H9 (cell line): Measurements from ENCODE around the gene PIAS4. TPM values are rescaled to one million over a fixed set of nuclear protein-coding genes. Genes with fewer than 3 reads are reported as not detected.

Experiments used
- DNase-seq: peaks from one replicate; pipeline ENCODE4 v3.0.0-alpha.2; 2017
- H2AFZ ChIP-seq: one replicate; pipeline ENCODE4 v1.6.1; 2013; ENCODE audit warnings: mild to moderate bottlenecking, low read length, control low read depth, moderate library complexity
- H2AK5ac ChIP-seq: 2 replicates; pipeline ENCODE4 v1.6.1; 2013; ENCODE audit warnings: low read length, control low read depth, mixed read lengths; ENCODE audit not compliant: insufficient read length
- H2BK120ac ChIP-seq: one replicate; pipeline ENCODE4 v1.6.1; 2013; ENCODE audit warnings: low read depth, mild to moderate bottlenecking, low read length, control low read depth, inconsistent platforms; ENCODE audit not compliant: poor library complexity, severe bottlenecking
- H2BK12ac ChIP-seq: 2 replicates; pipeline ENCODE4 v1.6.1; 2013; ENCODE audit warnings: low read length, control low read depth, mixed read lengths, low read depth; ENCODE audit not compliant: insufficient read length
- H2BK15ac ChIP-seq: 2 replicates; pipeline ENCODE4 v1.6.1; 2013; ENCODE audit warnings: low read depth, low read length, control low read depth
- H2BK20ac ChIP-seq: one replicate; pipeline ENCODE4 v1.6.1; 2013; ENCODE audit warnings: low read depth, mild to moderate bottlenecking, low read length, control low read depth, inconsistent platforms; ENCODE audit not compliant: poor library complexity, severe bottlenecking
- H2BK5ac ChIP-seq: 2 replicates; pipeline ENCODE4 v1.6.1; 2013; ENCODE audit warnings: low read length, control low read depth, mixed read lengths; ENCODE audit not compliant: insufficient read length
- H3K14ac ChIP-seq: 2 replicates; pipeline ENCODE4 v1.6.1; 2013; ENCODE audit warnings: low read length, control low read depth; ENCODE audit not compliant: insufficient read depth
- H3K18ac ChIP-seq: 2 replicates; pipeline ENCODE4 v1.6.1; 2013; ENCODE audit warnings: low read depth, mild to moderate bottlenecking, mixed read lengths, low read length, control low read depth; ENCODE audit not compliant: insufficient read length
- H3K23ac ChIP-seq: 2 replicates; pipeline ENCODE4 v1.6.1; 2013; ENCODE audit warnings: low read length, control low read depth, mixed read lengths, low read depth; ENCODE audit not compliant: insufficient read length
- H3K23me2 ChIP-seq: 2 replicates; pipeline ENCODE4 v1.6.1; 2013; ENCODE audit warnings: low read depth, mild to moderate bottlenecking, mixed read lengths, low read length, control low read depth; ENCODE audit not compliant: insufficient read length, poor library complexity, severe bottlenecking
- H3K27ac ChIP-seq: 2 replicates; pipeline ENCODE4 v1.5.1; 2013; ENCODE audit warnings: low read length, control low read depth, mixed read lengths, low read depth; ENCODE audit not compliant: insufficient read length
- H3K27me3 ChIP-seq: 2 replicates; pipeline ENCODE4 v1.6.1; 2013; ENCODE audit warnings: low read length, control low read depth, inconsistent platforms; ENCODE audit not compliant: insufficient read depth
- H3K4ac ChIP-seq: 2 replicates; pipeline ENCODE4 v1.6.1; 2013; ENCODE audit warnings: low read depth, mild to moderate bottlenecking, control low read depth, inconsistent platforms, low read length, moderate library complexity
- H3K4me1 ChIP-seq: 2 replicates; pipeline ENCODE4 v1.6.1; 2013; ENCODE audit warnings: low read length, control low read depth, inconsistent platforms; ENCODE audit not compliant: insufficient read depth
- H3K4me2 ChIP-seq: 2 replicates; pipeline ENCODE4 v1.6.1; 2013; ENCODE audit warnings: low read length, control low read depth, mixed read lengths; ENCODE audit not compliant: insufficient read length, insufficient read depth
- H3K56ac ChIP-seq: 2 replicates; pipeline ENCODE4 v1.6.1; 2013; ENCODE audit warnings: low read depth, mild to moderate bottlenecking, mixed read lengths, low read length, control low read depth; ENCODE audit not compliant: insufficient read length
- H3K79me1 ChIP-seq: 2 replicates; pipeline ENCODE4 v1.6.1; 2013; ENCODE audit warnings: low read depth, mild to moderate bottlenecking, moderate library complexity, low read length, control low read depth, inconsistent platforms; ENCODE audit not compliant: insufficient read depth, poor library complexity, severe bottlenecking
- H3K79me2 ChIP-seq: 2 replicates; pipeline ENCODE4 v1.6.1; 2013; ENCODE audit warnings: low read length, control low read depth, inconsistent platforms; ENCODE audit not compliant: insufficient read depth
- H3K9ac ChIP-seq: 2 replicates; pipeline ENCODE4 v1.6.1; 2013; ENCODE audit warnings: low read length, control low read depth, mixed read lengths; ENCODE audit not compliant: insufficient read length; ENCODE audit errors: extremely low read depth
- H3K9me3 ChIP-seq: one replicate; pipeline ENCODE4 v1.6.1; 2013; ENCODE audit warnings: low read depth, low read length, inconsistent platforms; ENCODE audit not compliant: control insufficient read depth
- H3T11ph ChIP-seq: one replicate; pipeline ENCODE4 v1.6.1; 2013; ENCODE audit warnings: mild to moderate bottlenecking, low read length, control low read depth, inconsistent platforms
- H4K20me1 ChIP-seq: one replicate; pipeline ENCODE4 v1.6.1; 2013; ENCODE audit not compliant: control insufficient read depth, insufficient read length, insufficient read depth
- H4K5ac ChIP-seq: 2 replicates; pipeline ENCODE4 v1.6.1; 2013; ENCODE audit warnings: low read depth, mild to moderate bottlenecking, mixed read lengths, low read length, control low read depth; ENCODE audit not compliant: insufficient read length
- H4K8ac ChIP-seq: replicated peaks from 2 replicates; pipeline ENCODE4 v1.6.1; 2013; ENCODE audit warnings: low read length, control low read depth, mixed read lengths, low read depth; ENCODE audit not compliant: insufficient read length
- H4K91ac ChIP-seq: 2 replicates; pipeline ENCODE4 v1.6.1; 2013; ENCODE audit warnings: low read depth, mild to moderate bottlenecking, moderate library complexity, mixed read lengths, low read length, control low read depth; ENCODE audit not compliant: insufficient read length
- H3K27ac Mint-ChIP-seq, 3 experiments: 2 replicates in 2 of 3; 3 replicates in 1 of 3; pipeline ENCODE4 v1.8.0; 2020 to 2021; ENCODE audit warnings: mixed read lengths in 3 of 3, mild to moderate bottlenecking in 1 of 3, moderate library complexity in 1 of 3
- H3K27me3 Mint-ChIP-seq: 2 replicates; pipeline ENCODE4 v1.8.0; 2021; ENCODE audit warnings: low read depth, mild to moderate bottlenecking, moderate library complexity, mixed read lengths
- H3K36me3 Mint-ChIP-seq, 3 experiments: 2 replicates in 2 of 3; 3 replicates in 1 of 3; pipeline ENCODE4 v1.8.0; 2020 to 2021; ENCODE audit warnings: low read depth in 3 of 3, mixed read lengths in 3 of 3; ENCODE audit not compliant: insufficient read depth in 1 of 3
- H3K4me1 Mint-ChIP-seq, 2 experiments: 2 replicates each; pipeline ENCODE4 v1.8.0; 2020; ENCODE audit warnings: mixed read lengths in 2 of 2
- H3K4me3 Mint-ChIP-seq, 2 experiments: 2 replicates in 1 of 2; 3 replicates in 1 of 2; pipeline ENCODE4 v1.8.0; 2020 to 2021; ENCODE audit warnings: mild to moderate bottlenecking in 2 of 2, mixed read lengths in 2 of 2, moderate library complexity in 1 of 2
- H3K9me3 Mint-ChIP-seq, 2 experiments: 2 replicates in 1 of 2; 3 replicates in 1 of 2; pipeline ENCODE4 v1.8.0; 2020; ENCODE audit warnings: mild to moderate bottlenecking in 2 of 2, mixed read lengths in 2 of 2, moderate library complexity in 1 of 2
- WGBS: extraction: QIAGEN DNeasy Blood & Tissue Kit; methylation state at CpG from one replicate; pipeline ENCODE4 v1.1.7; 2013; ENCODE audit warnings: missing lambda C conversion rate, low lambda C conversion rate, mixed read lengths; ENCODE audit not compliant: insufficient read length; ENCODE audit errors: extremely low coverage; 5-methylcytosine and 5-hydroxymethylcytosine counted together
- total RNA-seq: library from RNA; stranded (reverse); gene quantifications from 2 replicates; pipeline ENCODE4 v1.2.1, GENCODE V29; 2021
- TF ChIP-seq, protein P1 (sequence below): fragments of 200-600 bp; sonication (generic); conservative IDR thresholded peaks from 3 replicates; pipeline ENCODE4 v1.8.0; 2021; ENCODE audit warnings: antibody characterized with exemption, mild to moderate bottlenecking

The PIAS4 gene
- total RNA-seq, 1 experiment from 2014 or later: 52.0 TPM

DNA sequence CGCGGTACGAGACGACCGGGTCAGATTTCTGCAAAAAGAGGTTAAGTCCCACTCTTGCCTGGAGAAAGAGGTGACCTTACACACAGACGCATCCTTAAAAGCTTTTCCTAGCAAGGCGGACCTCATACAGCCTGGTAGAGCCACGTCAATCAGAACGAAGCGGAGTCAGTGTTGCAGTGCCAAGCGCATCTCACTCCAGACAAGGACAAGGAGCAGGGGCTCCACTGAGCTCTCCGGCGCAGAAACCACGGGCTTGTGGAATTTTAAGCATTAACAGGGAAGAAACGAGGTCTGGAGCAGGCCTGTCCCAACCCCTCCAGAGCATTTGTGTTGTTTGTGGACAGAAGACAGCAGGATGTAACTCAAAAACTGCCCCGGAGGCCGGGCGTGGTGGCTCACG, 29.4 kb upstream of the PIAS4 start:
- H3K27ac Mint-ChIP-seq: peak overlapping the region; percentile 47 to 87 (median 69); a peak in 6 of 7 replicates
- Histone ChIP-seq H2BK20ac (no peak overlapping the region), H3K9ac (no peak overlapping the region), H3K23ac (no peak overlapping the region), H3K79me2 (peaks cover 8% of the 10 kb centered on the region; the same call in 1 of the 2 replicates), H3K79me1 (peaks cover 7% of the 10 kb centered on the region), H3K4me2 (no peak overlapping the region), H2BK12ac (no peak overlapping the region), H3K27ac (no peak overlapping the region), H4K20me1 (no peaks in the 10 kb centered on the region), H2AK5ac (no peak overlapping the region), H3K4ac (no peak overlapping the region), H3T11ph (no peak overlapping the region), H2BK120ac (no peak overlapping the region), H4K91ac (no peak overlapping the region), H3K27me3 (no peaks in the 10 kb centered on the region), H2BK5ac (no peak overlapping the region), H3K56ac (no peak overlapping the region), H3K14ac (no peak overlapping the region), H2BK15ac (no peak overlapping the region), H3K9me3 (no peaks in the 10 kb centered on the region), H3K18ac (no peak overlapping the region), H3K4me1 (no peaks in the 10 kb centered on the region), H4K8ac (no peak overlapping the region), H2AFZ (no peak overlapping the region), H3K23me2 (no peaks in the 10 kb centered on the region), H4K5ac (no peak overlapping the region)
- peak overlapping the region in 1 of 2 experiments; percentile 3; a peak in 1 of 5 replicates for H3K4me3 Mint-ChIP-seq
- H3K36me3 Mint-ChIP-seq: peaks cover 65 to 81% (median 74%) of the 10 kb centered on the region in 3 experiments
- peaks cover 11% of the 10 kb centered on the region in 2 experiments for H3K4me1 Mint-ChIP-seq
- TF ChIP-seq, protein P1, sequence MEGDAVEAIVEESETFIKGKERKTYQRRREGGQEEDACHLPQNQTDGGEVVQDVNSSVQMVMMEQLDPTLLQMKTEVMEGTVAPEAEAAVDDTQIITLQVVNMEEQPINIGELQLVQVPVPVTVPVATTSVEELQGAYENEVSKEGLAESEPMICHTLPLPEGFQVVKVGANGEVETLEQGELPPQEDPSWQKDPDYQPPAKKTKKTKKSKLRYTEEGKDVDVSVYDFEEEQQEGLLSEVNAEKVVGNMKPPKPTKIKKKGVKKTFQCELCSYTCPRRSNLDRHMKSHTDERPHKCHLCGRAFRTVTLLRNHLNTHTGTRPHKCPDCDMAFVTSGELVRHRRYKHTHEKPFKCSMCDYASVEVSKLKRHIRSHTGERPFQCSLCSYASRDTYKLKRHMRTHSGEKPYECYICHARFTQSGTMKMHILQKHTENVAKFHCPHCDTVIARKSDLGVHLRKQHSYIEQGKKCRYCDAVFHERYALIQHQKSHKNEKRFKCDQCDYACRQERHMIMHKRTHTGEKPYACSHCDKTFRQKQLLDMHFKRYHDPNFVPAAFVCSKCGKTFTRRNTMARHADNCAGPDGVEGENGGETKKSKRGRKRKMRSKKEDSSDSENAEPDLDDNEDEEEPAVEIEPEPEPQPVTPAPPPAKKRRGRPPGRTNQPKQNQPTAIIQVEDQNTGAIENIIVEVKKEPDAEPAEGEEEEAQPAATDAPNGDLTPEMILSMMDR: no peak
- H3K9me3 Mint-ChIP-seq: no peaks in the 10 kb centered on the region; a peak in 1 of 5 replicates
- peaks cover 3% of the 10 kb centered on the region for H3K27me3 Mint-ChIP-seq
- DNase-seq: no peak
- WGBS: no CpG with 5 or more reads among the region's 19 CpGs
